PFSK-1 (cell line): ENCODE measurements around the gene C15orf61. TPM values are rescaled to one million over a fixed set of nuclear protein-coding genes. Genes with fewer than 3 reads are reported as not detected.

Source experiments
- FOXP2 ChIP-seq: optimal IDR thresholded peaks from 2 replicates; pipeline ENCODE3; 2011; ENCODE audit warnings: borderline replicate concordance, control low read depth, inconsistent platforms; ENCODE audit not compliant: insufficient read depth; ENCODE audit errors: extremely low read length, extremely low read depth
- POLR2AphosphoS5 ChIP-seq: IDR thresholded peaks from 2 replicates; pipeline ENCODE4 v1.6.1; 2012; ENCODE audit warnings: low read depth, mild to moderate bottlenecking, control low read depth, low read length, moderate library complexity
- SIN3A ChIP-seq: IDR thresholded peaks from 2 replicates; pipeline ENCODE4 v1.6.1; 2012; ENCODE audit warnings: mild to moderate bottlenecking, low read length, moderate library complexity, borderline replicate concordance; ENCODE audit not compliant: insufficient read depth
- TAF1 ChIP-seq: IDR thresholded peaks from 2 replicates; pipeline ENCODE4 v1.6.1; 2012; ENCODE audit warnings: low read length, control low read depth, borderline replicate concordance; ENCODE audit not compliant: insufficient read depth
- polyA plus RNA-seq: library from polyadenylated mRNA; unstranded; fragments of >200 nt; gene quantifications from one replicate; pipeline ENCODE4 v1.2.1, GENCODE V29; 2012; ENCODE audit warnings: low read depth, missing spikeins; ENCODE audit not compliant: insufficient read length
- TF ChIP-seq, protein P1 (sequence below), 2 experiments: IDR thresholded peaks; 2 replicates each; pipeline versions ENCODE4 v1.6.1 to v1.8.0; 2011 to 2012; ENCODE audit warnings: low read depth in 2 of 2, low read length in 2 of 2, control low read depth in 1 of 2, inconsistent platforms in 1 of 2, mild to moderate bottlenecking in 1 of 2, moderate library complexity in 1 of 2; ENCODE audit not compliant: insufficient read depth in 1 of 2

C15orf61 gene
- polyA plus RNA-seq = 14.2 TPM

DNA sequence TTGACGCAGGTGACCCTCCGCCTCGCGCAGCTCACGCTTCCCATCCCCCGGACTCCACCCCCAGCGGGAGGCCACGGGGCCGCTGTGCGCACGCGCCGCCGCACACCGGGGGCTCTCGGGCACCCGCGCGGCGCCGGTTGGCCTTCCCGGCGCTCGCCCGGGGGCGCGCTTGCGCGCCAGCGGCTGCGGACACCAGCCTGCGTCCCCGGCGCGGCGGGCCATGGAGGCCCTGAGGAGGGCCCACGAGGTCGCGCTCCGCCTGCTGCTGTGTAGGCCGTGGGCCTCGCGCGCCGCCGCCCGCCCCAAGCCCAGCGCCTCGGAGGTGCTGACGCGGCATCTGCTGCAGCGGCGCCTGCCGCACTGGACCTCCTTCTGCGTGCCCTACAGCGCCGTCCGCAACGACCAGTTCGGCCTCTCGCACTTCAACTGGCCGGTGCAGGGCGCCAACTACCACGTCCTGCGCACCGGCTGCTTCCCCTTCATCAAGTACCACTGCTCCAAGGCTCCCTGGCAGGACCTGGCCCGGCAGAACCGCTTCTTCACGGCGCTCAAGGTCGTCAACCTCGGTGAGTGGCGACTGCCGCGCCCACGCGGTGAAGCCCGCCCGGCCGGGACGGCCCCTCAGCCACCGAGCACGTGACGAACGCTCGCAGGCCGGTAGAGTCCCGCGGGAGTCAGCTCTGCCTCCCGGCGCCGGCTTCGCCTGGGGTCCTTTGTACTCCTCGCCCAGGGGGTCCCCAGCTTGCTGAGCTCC lies at the start of gene C15orf61:
Gene C15orf61, plus strand, starts transcription at position 103 of the 754 bp plus-strand sequence. Its CDS starts 118 bp downstream, at position 221.
- peak; percentile 86 for TF ChIP-seq FOXP2
- TF ChIP-seq TAF1 = peak; percentile 35; the same call in 1 of the 2 replicates
- TF ChIP-seq POLR2AphosphoS5 = peak; percentile 62; the same call in 1 of the 2 replicates
- TF ChIP-seq, protein P1, sequence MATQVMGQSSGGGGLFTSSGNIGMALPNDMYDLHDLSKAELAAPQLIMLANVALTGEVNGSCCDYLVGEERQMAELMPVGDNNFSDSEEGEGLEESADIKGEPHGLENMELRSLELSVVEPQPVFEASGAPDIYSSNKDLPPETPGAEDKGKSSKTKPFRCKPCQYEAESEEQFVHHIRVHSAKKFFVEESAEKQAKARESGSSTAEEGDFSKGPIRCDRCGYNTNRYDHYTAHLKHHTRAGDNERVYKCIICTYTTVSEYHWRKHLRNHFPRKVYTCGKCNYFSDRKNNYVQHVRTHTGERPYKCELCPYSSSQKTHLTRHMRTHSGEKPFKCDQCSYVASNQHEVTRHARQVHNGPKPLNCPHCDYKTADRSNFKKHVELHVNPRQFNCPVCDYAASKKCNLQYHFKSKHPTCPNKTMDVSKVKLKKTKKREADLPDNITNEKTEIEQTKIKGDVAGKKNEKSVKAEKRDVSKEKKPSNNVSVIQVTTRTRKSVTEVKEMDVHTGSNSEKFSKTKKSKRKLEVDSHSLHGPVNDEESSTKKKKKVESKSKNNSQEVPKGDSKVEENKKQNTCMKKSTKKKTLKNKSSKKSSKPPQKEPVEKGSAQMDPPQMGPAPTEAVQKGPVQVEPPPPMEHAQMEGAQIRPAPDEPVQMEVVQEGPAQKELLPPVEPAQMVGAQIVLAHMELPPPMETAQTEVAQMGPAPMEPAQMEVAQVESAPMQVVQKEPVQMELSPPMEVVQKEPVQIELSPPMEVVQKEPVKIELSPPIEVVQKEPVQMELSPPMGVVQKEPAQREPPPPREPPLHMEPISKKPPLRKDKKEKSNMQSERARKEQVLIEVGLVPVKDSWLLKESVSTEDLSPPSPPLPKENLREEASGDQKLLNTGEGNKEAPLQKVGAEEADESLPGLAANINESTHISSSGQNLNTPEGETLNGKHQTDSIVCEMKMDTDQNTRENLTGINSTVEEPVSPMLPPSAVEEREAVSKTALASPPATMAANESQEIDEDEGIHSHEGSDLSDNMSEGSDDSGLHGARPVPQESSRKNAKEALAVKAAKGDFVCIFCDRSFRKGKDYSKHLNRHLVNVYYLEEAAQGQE (IDR thresholded peaks at IDR 0.05; ENCODE audit: insufficient read depth in 1 of 2, low read depth in 2 of 2, low read length in 2 of 2) = 0 out of 4 replicates have a peak, but pooled peaks of 1 of the 2 experiments have one; percentile 11
- 0 out of 2 replicates have a peak, but pooled peaks have one; percentile 28 for TF ChIP-seq SIN3A

DNA sequence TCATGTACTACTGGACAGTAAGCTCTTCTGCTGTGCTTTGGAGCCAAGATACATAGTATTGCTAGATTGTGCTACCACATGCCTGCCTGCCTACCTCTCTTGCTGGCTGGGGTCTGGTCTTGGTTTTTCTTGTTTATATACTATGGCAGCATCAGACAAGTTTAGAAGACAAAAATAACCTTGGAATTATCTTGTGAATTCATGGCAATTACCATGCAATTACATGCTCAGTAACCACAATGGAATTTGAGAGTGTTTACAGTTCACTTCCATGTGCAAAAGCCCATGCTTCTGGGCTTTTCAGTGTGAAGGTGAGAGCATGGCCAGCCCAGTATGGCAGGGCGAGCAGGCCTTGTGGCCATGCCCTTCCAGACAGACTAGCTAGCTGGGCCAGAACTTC lies 48.0 kb upstream of the C15orf61 start:
- TF ChIP-seq TAF1 = no peak

DNA sequence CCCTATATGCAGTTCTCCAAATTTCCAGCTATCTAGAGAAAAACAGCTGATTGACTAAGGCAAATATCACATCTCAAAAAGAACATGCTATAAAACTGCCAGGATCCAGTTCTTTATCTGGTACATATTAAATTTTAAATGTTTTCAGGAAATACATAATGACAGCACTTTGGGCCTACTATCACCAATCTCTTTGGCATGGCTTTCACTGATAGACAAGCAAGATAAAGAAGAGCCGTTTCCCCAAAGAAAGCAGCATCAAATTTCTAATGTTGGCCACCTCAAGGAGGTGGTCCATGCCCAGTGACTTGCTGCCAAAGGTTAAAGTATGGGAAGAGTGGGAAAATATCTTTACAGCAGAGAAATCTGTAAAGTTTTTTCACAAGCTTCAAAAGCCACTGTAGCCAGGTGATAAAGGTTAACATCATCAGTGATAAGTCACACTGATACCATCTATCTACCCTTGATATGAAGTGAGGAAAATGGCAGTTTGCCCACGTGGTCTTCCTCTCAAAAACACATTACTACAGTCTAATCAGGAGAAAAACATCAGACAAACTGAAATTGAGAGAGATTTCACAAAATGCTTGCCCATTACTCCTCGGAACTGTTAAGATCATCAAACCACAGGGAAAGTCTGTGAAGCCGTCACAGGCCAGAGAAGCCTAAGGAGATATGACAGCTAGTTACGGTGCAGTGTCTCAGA lies 46.4 kb upstream of the C15orf61 start:
- TF ChIP-seq TAF1 (no peak), FOXP2 (no peak), POLR2AphosphoS5 (no peak), SIN3A (no peak)
- TF ChIP-seq, protein P1 (IDR thresholded peaks at IDR 0.05; ENCODE audit: insufficient read depth in 1 of 2, low read depth in 2 of 2, low read length in 2 of 2) = no peak

DNA sequence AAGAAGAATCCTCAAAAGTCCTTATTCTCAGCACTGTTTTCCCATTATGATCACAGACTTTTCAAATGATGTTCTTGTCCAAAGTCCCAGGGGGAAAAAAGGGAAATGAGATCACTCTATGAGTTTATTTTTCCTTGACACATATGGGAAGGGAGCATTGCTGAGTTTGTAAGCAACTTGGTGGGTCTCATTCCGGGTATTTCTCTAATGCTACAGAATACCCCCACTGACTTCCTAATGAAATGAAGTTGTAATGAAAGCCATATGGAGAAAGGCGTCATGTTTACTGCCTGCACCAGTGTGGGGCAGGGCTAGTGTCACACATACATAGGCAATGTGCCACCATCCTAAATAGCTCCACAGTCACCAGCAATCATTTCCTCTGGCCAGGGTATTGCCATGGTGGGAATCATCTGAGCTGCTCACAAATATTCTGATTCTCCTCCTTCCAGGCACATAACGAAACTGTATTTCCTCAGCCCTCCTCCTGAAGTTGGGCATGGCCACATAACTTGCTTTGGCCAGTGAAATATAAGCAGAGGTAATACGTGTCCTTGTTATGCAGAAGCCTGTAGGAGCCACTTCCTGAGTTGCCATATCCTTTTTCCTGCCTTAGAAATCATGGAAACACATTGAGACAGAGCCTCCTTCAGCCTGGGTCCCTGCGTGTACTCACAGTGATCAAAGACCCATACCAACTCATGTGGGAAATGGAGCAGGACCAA lies 41.0 kb upstream of the C15orf61 start:
- peak; percentile 52; the same call in 1 of the 2 replicates for TF ChIP-seq POLR2AphosphoS5
- TF ChIP-seq TAF1 = no peak
- TF ChIP-seq, protein P1 (IDR thresholded peaks at IDR 0.05; ENCODE audit: insufficient read depth in 1 of 2, low read depth in 2 of 2, low read length in 2 of 2) = no peak
- TF ChIP-seq FOXP2 = peak; percentile 97
- no peak for TF ChIP-seq SIN3A

DNA sequence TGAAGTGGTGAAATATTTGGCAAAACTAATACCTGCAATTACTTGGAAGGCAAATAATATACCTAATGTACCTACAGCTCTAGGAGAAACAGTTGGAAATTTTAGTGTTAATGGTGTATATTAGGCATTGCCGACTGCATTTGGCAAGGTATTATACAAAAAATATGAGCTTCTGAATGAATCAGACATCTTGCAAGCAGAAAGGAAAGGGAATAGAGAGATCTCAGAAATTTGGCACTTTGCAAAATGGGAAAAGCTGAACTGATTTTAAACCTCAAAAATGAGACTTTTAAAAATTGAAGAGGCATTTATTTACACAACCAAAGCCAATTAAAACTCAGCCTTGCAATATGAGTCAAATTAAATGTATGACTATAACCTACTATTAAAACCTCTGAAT lies 40.2 kb upstream of the C15orf61 start:
- TF ChIP-seq FOXP2 (no peak), SIN3A (no peak), POLR2AphosphoS5 (no peak), TAF1 (no peak)
- TF ChIP-seq, protein P1 (IDR thresholded peaks at IDR 0.05; ENCODE audit: insufficient read depth in 1 of 2, low read depth in 2 of 2, low read length in 2 of 2) = no peak
